GM21528 (cell line): Measurements from ENCODE around the gene MAP3K7.

ENCODE experiments used
- ATAC-seq: cut with Tn5 transposase; IDR thresholded peaks from one replicate; pipeline ENCODE4 v1.9.1; 2021; ENCODE audit warnings: mild to moderate bottlenecking, moderate library complexity; ENCODE audit not compliant: unreplicated experiment, low FRiP score

MAP3K7 gene

GRCh38 chr6:90463874-90464273 lies 123.0 kb downstream of the MAP3K7 start:
- ATAC-seq: no peak
